GM23338 (cell line): ENCODE data around the gene C17orf100.

ENCODE experiments used
- CREB1 ChIP-seq: fragments of 250-450 bp; sonication (Bioruptor Pico); IDR thresholded peaks from 2 replicates; pipeline ENCODE4 v1.5.0; 2020; ENCODE audit warnings: low read depth, mild to moderate bottlenecking, moderate library complexity
- EZH2 ChIP-seq: fragments of 200-600 bp; sonication (generic); IDR thresholded peaks from one replicate; pipeline ENCODE4 v1.8.0; 2017; ENCODE audit warnings: antibody characterized with exemption, mild to moderate bottlenecking, low read depth; ENCODE audit not compliant: unreplicated experiment
- EZH2phosphoT487 ChIP-seq: fragments of 200-600 bp; sonication (generic); IDR thresholded peaks from one replicate; pipeline ENCODE4 v1.8.1; 2018; ENCODE audit warnings: antibody characterized with exemption; ENCODE audit not compliant: unreplicated experiment
- JUNB ChIP-seq: IDR thresholded peaks from one replicate; pipeline ENCODE4 v1.6.1; 2016; ENCODE audit warnings: antibody characterized with exemption; ENCODE audit not compliant: unreplicated experiment
- POLR2AphosphoS5 ChIP-seq: IDR thresholded peaks from 2 replicates; pipeline ENCODE4 v1.6.1; 2016; ENCODE audit warnings: antibody characterized with exemption, low read depth
- STAT1 ChIP-seq: IDR thresholded peaks from one replicate; pipeline ENCODE4 v1.6.1; 2016; ENCODE audit warnings: antibody characterized with exemption; ENCODE audit not compliant: unreplicated experiment
- TF ChIP-seq, protein P1 (sequence below), 2 experiments: fragments of 200-600 bp in 1 of 2; sonication (generic) in 1 of 2; conservative IDR thresholded peaks; 2 replicates each; pipeline versions ENCODE4 v1.5.1 to v1.6.1; 2016 to 2017; ENCODE audit warnings: antibody characterized with exemption in 2 of 2, low read depth in 2 of 2, mild to moderate bottlenecking in 2 of 2, moderate library complexity in 1 of 2
- TF ChIP-seq, protein P2 (sequence below): IDR thresholded peaks from one replicate; pipeline ENCODE4 v1.6.1; 2018; ENCODE audit warnings: antibody characterized with exemption; ENCODE audit not compliant: unreplicated experiment
- TF ChIP-seq, protein P3 (sequence below): IDR thresholded peaks from 2 replicates; pipeline ENCODE4 v1.6.1; 2016; ENCODE audit warnings: antibody characterized with exemption

- TF ChIP-seq, protein P1, sequence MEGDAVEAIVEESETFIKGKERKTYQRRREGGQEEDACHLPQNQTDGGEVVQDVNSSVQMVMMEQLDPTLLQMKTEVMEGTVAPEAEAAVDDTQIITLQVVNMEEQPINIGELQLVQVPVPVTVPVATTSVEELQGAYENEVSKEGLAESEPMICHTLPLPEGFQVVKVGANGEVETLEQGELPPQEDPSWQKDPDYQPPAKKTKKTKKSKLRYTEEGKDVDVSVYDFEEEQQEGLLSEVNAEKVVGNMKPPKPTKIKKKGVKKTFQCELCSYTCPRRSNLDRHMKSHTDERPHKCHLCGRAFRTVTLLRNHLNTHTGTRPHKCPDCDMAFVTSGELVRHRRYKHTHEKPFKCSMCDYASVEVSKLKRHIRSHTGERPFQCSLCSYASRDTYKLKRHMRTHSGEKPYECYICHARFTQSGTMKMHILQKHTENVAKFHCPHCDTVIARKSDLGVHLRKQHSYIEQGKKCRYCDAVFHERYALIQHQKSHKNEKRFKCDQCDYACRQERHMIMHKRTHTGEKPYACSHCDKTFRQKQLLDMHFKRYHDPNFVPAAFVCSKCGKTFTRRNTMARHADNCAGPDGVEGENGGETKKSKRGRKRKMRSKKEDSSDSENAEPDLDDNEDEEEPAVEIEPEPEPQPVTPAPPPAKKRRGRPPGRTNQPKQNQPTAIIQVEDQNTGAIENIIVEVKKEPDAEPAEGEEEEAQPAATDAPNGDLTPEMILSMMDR (conservative IDR thresholded peaks at IDR 0.05; ENCODE audit: low read depth in 2 of 2): no peak
- no peak for TF ChIP-seq EZH2
- TF ChIP-seq CREB1 (CRISPR knock-in tag): no peak
- no peak for TF ChIP-seq STAT1
- no peak for TF ChIP-seq JUNB
- TF ChIP-seq POLR2AphosphoS5: no peak
- TF ChIP-seq, protein P2, sequence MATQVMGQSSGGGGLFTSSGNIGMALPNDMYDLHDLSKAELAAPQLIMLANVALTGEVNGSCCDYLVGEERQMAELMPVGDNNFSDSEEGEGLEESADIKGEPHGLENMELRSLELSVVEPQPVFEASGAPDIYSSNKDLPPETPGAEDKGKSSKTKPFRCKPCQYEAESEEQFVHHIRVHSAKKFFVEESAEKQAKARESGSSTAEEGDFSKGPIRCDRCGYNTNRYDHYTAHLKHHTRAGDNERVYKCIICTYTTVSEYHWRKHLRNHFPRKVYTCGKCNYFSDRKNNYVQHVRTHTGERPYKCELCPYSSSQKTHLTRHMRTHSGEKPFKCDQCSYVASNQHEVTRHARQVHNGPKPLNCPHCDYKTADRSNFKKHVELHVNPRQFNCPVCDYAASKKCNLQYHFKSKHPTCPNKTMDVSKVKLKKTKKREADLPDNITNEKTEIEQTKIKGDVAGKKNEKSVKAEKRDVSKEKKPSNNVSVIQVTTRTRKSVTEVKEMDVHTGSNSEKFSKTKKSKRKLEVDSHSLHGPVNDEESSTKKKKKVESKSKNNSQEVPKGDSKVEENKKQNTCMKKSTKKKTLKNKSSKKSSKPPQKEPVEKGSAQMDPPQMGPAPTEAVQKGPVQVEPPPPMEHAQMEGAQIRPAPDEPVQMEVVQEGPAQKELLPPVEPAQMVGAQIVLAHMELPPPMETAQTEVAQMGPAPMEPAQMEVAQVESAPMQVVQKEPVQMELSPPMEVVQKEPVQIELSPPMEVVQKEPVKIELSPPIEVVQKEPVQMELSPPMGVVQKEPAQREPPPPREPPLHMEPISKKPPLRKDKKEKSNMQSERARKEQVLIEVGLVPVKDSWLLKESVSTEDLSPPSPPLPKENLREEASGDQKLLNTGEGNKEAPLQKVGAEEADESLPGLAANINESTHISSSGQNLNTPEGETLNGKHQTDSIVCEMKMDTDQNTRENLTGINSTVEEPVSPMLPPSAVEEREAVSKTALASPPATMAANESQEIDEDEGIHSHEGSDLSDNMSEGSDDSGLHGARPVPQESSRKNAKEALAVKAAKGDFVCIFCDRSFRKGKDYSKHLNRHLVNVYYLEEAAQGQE: no peak
- TF ChIP-seq EZH2phosphoT487: no peak
- TF ChIP-seq, protein P3, sequence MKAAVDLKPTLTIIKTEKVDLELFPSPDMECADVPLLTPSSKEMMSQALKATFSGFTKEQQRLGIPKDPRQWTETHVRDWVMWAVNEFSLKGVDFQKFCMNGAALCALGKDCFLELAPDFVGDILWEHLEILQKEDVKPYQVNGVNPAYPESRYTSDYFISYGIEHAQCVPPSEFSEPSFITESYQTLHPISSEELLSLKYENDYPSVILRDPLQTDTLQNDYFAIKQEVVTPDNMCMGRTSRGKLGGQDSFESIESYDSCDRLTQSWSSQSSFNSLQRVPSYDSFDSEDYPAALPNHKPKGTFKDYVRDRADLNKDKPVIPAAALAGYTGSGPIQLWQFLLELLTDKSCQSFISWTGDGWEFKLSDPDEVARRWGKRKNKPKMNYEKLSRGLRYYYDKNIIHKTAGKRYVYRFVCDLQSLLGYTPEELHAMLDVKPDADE: no peak
These were observed 43.5 kb downstream of the C17orf100 start for GRCh38 chr17:6695051-6695450.
